GM12878 (cell line): Measurements from ENCODE around the gene ICE1. TPM values are rescaled to one million over a fixed set of nuclear protein-coding genes. Genes with fewer than 3 reads are reported as not detected.

ENCODE experiments used
- ATAC-seq: fragments of 200-7000 bp; cut with Tn5 transposase; 3 replicates; pipeline ENCODE4 v1.9.1; 2020; ENCODE audit warnings: mild to moderate bottlenecking, moderate library complexity
- BruUV-seq: library from RNA; stranded (reverse); fragments of 400-500 nt; replicated peaks from 2 replicates; lab custom pipeline; 2021; lab: Mats Ljungman, UMichigan
- CTCF ChIA-PET: fragments of 300-600 bp; sonication (Branson Sonifier 250); formaldehyde crosslinking; extraction: SDS; loops from one replicate; lab custom pipeline; 2021; ENCODE audit warnings: inconsistent platforms; lab: Yijun Ruan, JAX
- POLR2A ChIA-PET: fragments of 350-600 bp; formaldehyde crosslinking; extraction: SDS; loops from one replicate; lab custom pipeline; 2021; ENCODE audit warnings: inconsistent platforms; lab: Charles Lee
- RAD21 ChIA-PET: fragments of 300-600 bp; sonication (Branson Sonifier 250); formaldehyde crosslinking; loops from one replicate; lab custom pipeline; 2023; ENCODE audit warnings: antibody characterized with exemption; ENCODE audit not compliant: unreplicated experiment; lab: Charles Lee
- SMC1A ChIA-PET: fragments of 300-600 bp; sonication (Branson Sonifier 250); formaldehyde crosslinking; loops from one replicate; lab custom pipeline; 2023; ENCODE audit not compliant: unreplicated experiment, uncharacterized antibody; lab: Charles Lee
- DNase-seq: peaks from one replicate; pipeline ENCODE4 v3.0.0-alpha.2; 2011; ENCODE audit warnings: low read depth, low spot score
- FAIRE-seq: peaks from 3 replicates; lab custom pipeline; 2011; peaks lifted over from hg19 to GRCh38; lab: Jason Lieb, UNC
- H2AFZ ChIP-seq: 2 replicates; pipeline ENCODE4 v1.6.0; 2011; ENCODE audit warnings: low read depth, low read length, control low read depth; ENCODE audit not compliant: control insufficient read depth
- H3K27ac ChIP-seq: 2 replicates; pipeline ENCODE4 v1.5.1; 2011; ENCODE audit warnings: control low read depth; ENCODE audit not compliant: control insufficient read depth, insufficient read depth
- H3K27me3 ChIP-seq, 2 experiments: replicated peaks in 1 of 2; 2 replicates each; pipeline versions ENCODE4 v1.6.0 to v1.6.1; 2011; ENCODE audit warnings: low read length in 1 of 2; ENCODE audit not compliant: control insufficient read depth in 2 of 2, insufficient read depth in 2 of 2
- H3K36me3 ChIP-seq, 2 experiments: 2 replicates each; pipeline ENCODE4 v1.5.1; 2011; ENCODE audit warnings: low read length in 1 of 2; ENCODE audit not compliant: control insufficient read depth in 2 of 2, insufficient read depth in 2 of 2
- H3K4me1 ChIP-seq: 2 replicates; pipeline ENCODE4 v1.6.1; 2011; ENCODE audit warnings: mild to moderate bottlenecking, low read length, moderate library complexity, mixed read lengths; ENCODE audit not compliant: control insufficient read depth, insufficient read depth
- H3K4me2 ChIP-seq: 2 replicates; pipeline ENCODE4 v1.6.0; 2011; ENCODE audit warnings: control low read depth; ENCODE audit not compliant: control insufficient read depth, insufficient read depth
- H3K4me3 ChIP-seq: fragments of 200-600 bp; sonication (generic); 2 replicates; pipeline ENCODE4 v1.5.1; 2016
- H3K79me2 ChIP-seq: 2 replicates; pipeline ENCODE4 v1.6.0; 2011; ENCODE audit warnings: low read length; ENCODE audit not compliant: control insufficient read depth, insufficient read depth
- H3K9ac ChIP-seq: 2 replicates; pipeline ENCODE4 v1.8.0; 2011; ENCODE audit warnings: low read length, control low read depth, mixed read lengths; ENCODE audit not compliant: control insufficient read depth, insufficient read depth
- H3K9me3 ChIP-seq: replicated peaks from 3 replicates; pipeline ENCODE4 v1.5.1; 2011; ENCODE audit warnings: mild to moderate bottlenecking, low read length; ENCODE audit not compliant: control insufficient read depth, insufficient read depth
- H4K20me1 ChIP-seq: 2 replicates; pipeline ENCODE4 v1.6.0; 2011; ENCODE audit not compliant: control insufficient read depth, insufficient read depth
- BHLHE40 ChIP-seq, 2 experiments: fragments of 450-650 bp in 1 of 2; IDR thresholded peaks; 2 replicates each; pipeline ENCODE4 v1.6.1; 2011 to 2017; ENCODE audit warnings: low read depth in 2 of 2, borderline replicate concordance in 1 of 2, improper control_type of control experiment in 1 of 2, low read length in 1 of 2, mild to moderate bottlenecking in 1 of 2
- CHD1 ChIP-seq: IDR thresholded peaks from 2 replicates; pipeline ENCODE4 v1.6.1; 2012; ENCODE audit warnings: low read depth, low read length, improper control_type of control experiment
- FOXM1 ChIP-seq: IDR thresholded peaks from 2 replicates; pipeline ENCODE4 v1.6.1; 2012; ENCODE audit warnings: low read depth, mild to moderate bottlenecking, inconsistent platforms, low read length, moderate library complexity
- IKZF1 ChIP-seq: fragments of 450-650 bp; conservative IDR thresholded peaks from 2 replicates; pipeline ENCODE4 v1.6.1; 2017; ENCODE audit warnings: antibody characterized with exemption, mild to moderate bottlenecking
- JUND ChIP-seq: IDR thresholded peaks from 2 replicates; pipeline ENCODE4 v1.6.1; 2012; ENCODE audit warnings: low read depth, mild to moderate bottlenecking, low read length, improper control_type of control experiment, moderate library complexity
- KLF5 ChIP-seq: fragments of 450-650 bp; IDR thresholded peaks from 2 replicates; pipeline ENCODE4 v1.6.1; 2014; ENCODE audit warnings: mild to moderate bottlenecking; ENCODE audit not compliant: partially characterized antibody
- NRF1 ChIP-seq: conservative IDR thresholded peaks from 2 replicates; pipeline ENCODE4 v1.6.1; 2011; ENCODE audit warnings: mild to moderate bottlenecking, low read depth, low read length, improper control_type of control experiment
- RAD51 ChIP-seq: fragments of 450-650 bp; IDR thresholded peaks from 2 replicates; pipeline ENCODE4 v1.6.1; 2016; ENCODE audit warnings: moderate library complexity, mild to moderate bottlenecking, inconsistent platforms
- SIN3A ChIP-seq: IDR thresholded peaks from 2 replicates; pipeline ENCODE4 v1.6.1; 2012; ENCODE audit warnings: low read depth, low read length, improper control_type of control experiment
- SUZ12 ChIP-seq: fragments of 200-600 bp; sonication (generic); IDR thresholded peaks from one replicate; pipeline ENCODE4 v1.6.1; 2018; ENCODE audit warnings: antibody characterized with exemption, mild to moderate bottlenecking; ENCODE audit not compliant: unreplicated experiment
- TARDBP ChIP-seq: IDR thresholded peaks from 2 replicates; pipeline ENCODE4 v1.6.1; 2016; ENCODE audit warnings: borderline replicate concordance
- TCF7 ChIP-seq: IDR thresholded peaks from 2 replicates; pipeline ENCODE4 v1.6.1; 2014; ENCODE audit warnings: antibody characterized with exemption, borderline replicate concordance
- WRNIP1 ChIP-seq: IDR thresholded peaks from 2 replicates; pipeline ENCODE4 v1.6.1; 2011; ENCODE audit warnings: low read depth, low read length, improper control_type of control experiment, borderline replicate concordance
- YY1 ChIP-seq: IDR thresholded peaks from 2 replicates; pipeline ENCODE4 v1.6.1; 2011; ENCODE audit warnings: low read depth, mild to moderate bottlenecking, low read length
- ZNF384 ChIP-seq: IDR thresholded peaks from 2 replicates; pipeline ENCODE4 v1.6.1; 2012; ENCODE audit warnings: low read depth, mild to moderate bottlenecking, low read length, improper control_type of control experiment, borderline replicate concordance
- WGBS: methylation state at CpG from one replicate; pipeline ENCODE4 v1.1.6; 2016; ENCODE audit warnings: low lambda C conversion rate; ENCODE audit not compliant: insufficient replicate concordance, insufficient coverage; ENCODE audit errors: missing lambda C conversion rate; 5-methylcytosine and 5-hydroxymethylcytosine counted together
- in situ Hi-C: fragments of 300-500 bp; cut with MboI; formaldehyde crosslinking; loops from 9 replicates; pipeline ENCODE4 v1.14.3; 2018; ENCODE audit warnings: mixed read lengths
- intact Hi-C: fragments of 100-400 bp; cut with micrococcal nuclease; formaldehyde crosslinking; loops from one replicate; pipeline ENCODE4 v1.14.2; 2022; ENCODE audit not compliant: unreplicated experiment
- polyA plus RNA-seq, 11 experiments: library from polyadenylated mRNA; depleted of rRNA in 4 of 11; unstranded in 6 of 11; stranded (reverse) in 5 of 11; fragments of >200 nt; fragmentation: Nextera tagmentation in 4 of 11; fragmentation: Illumina TruSeq in 1 of 11; extraction: Ambion mirVana in 4 of 11; extraction: Trizol in 1 of 11; gene quantifications; 1 replicate in 1 of 11; 2 replicates in 10 of 11; pipeline versions ENCODE4 v1.2.1 to v1.2.3, GENCODE V29; 2011 to 2016; ENCODE audit warnings: inconsistent platforms in 2 of 11, missing spikeins in 2 of 11, low read depth in 1 of 11
- total RNA-seq, 4 experiments: library from RNA; depleted of rRNA in 3 of 4; stranded (reverse); fragments of >200 nt in 3 of 4; fragmentation: Illumina TruSeq in 1 of 4; extraction: Trizol in 1 of 4; gene quantifications; 2 replicates each; pipeline versions ENCODE4 v1.2.1 to v1.2.3, GENCODE V29; 2013 to 2021
- TF ChIP-seq, protein P1 (sequence below): IDR thresholded peaks from 2 replicates; pipeline ENCODE4 v1.6.1; 2011; ENCODE audit warnings: low read depth, mild to moderate bottlenecking, low read length, moderate library complexity, borderline replicate concordance; ENCODE audit errors: extremely low read depth
- TF ChIP-seq, protein P2 (sequence below): fragments of 450-650 bp; IDR thresholded peaks from 2 replicates; pipeline ENCODE4 v1.6.1; 2017; ENCODE audit warnings: borderline replicate concordance
- TF ChIP-seq, protein P3 (sequence below): fragments of 450-650 bp; IDR thresholded peaks from 2 replicates; pipeline ENCODE4 v1.6.1; 2018; ENCODE audit warnings: mild to moderate bottlenecking, low read depth, moderate library complexity; ENCODE audit not compliant: partially characterized antibody

Gene ICE1
- total and polyA plus RNA-seq, 10 of the 15 experiments (the other 5 are each of a cell fraction or from before 2014, with no cell fraction given) = 3.8 to 31.4 (median 18.9) TPM

DNA sequence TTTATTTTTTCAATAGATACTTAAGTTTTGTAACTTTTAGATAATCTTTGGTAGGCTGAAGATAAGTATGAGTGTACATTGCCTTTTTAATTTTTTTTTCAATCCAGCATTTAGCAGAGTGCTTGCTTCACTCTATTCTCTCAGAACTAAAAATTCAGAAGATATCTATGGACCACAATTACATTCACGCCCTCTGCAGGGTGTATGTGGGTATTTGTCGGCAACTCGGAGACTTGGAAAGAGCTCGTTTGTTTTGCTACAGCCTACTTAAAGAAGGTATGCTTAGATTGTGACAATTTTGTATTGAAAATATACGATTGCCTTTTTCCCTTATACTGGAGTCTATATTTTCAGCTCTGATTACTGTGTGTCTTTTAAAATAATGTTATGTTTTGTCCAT, 43.8 kb downstream of the ICE1 start (continued):
- no peak for TF ChIP-seq YY1

DNA sequence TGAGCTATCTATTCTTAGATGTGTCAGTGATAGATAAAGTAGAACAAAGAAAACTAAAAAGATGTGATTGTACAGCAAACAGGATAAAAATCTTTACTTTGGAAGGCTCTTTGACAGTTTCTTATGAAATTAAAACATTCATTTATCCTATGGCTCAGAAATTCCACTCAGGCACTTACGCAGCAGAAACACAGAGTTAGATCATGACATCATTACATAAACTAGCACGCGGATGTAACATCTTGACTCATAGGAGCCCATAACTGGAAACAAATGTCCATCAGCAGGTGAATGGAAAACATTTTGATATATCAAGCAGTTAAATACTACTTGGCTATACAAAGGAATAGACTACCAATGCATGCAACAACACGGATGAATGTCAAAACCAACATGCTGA, 45.3 kb downstream of the ICE1 start:
- intact Hi-C loops = no loop called here
- Histone ChIP-seq H3K9ac (no peak overlapping the region), H3K27me3 (no peaks in the 10 kb centered on the region), H3K4me3 (no peak overlapping the region), H3K27ac (no peak overlapping the region), H3K36me3 (peaks cover 1 to 3% of the 10 kb centered on the region in 2 experiments; a peak in 3 of 4 replicates), H3K4me2 (no peak overlapping the region), H3K79me2 (no peaks in the 10 kb centered on the region), H2AFZ (no peak overlapping the region), H4K20me1 (no peaks in the 10 kb centered on the region), H3K4me1 (no peaks in the 10 kb centered on the region), H3K9me3 (no peaks in the 10 kb centered on the region)
- SMC1A ChIA-PET = interaction anchor here (1.0 to 1.8 kb wide), 2 partner anchors 11 to 13 kb away, joined by 3 to 6 read pairs; no protein-coding TSS in a partner anchor
- no peak for DNase-seq
- in situ Hi-C loops = no loop called here
- FAIRE-seq = no peak
- POLR2A ChIA-PET = no interaction called here
- no peak for ATAC-seq
- BruUV-seq = no TSS peak
- CTCF ChIA-PET = no interaction called here
- RAD21 ChIA-PET = no interaction called here
- 96% methylated on average over 4 of the region's 4 CpGs for WGBS
- TF ChIP-seq BHLHE40 (IDR thresholded peaks at IDR 0.05; ENCODE audit: borderline replicate concordance in 1 of 2, low read depth in 2 of 2, low read length in 1 of 2) = no peak
- no peak for TF ChIP-seq KLF5
- no peak for TF ChIP-seq TCF7
- TF ChIP-seq, protein P1, sequence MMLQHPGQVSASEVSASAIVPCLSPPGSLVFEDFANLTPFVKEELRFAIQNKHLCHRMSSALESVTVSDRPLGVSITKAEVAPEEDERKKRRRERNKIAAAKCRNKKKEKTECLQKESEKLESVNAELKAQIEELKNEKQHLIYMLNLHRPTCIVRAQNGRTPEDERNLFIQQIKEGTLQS = no peak
- no peak for TF ChIP-seq WRNIP1
- TF ChIP-seq ZNF384 = no peak
- TF ChIP-seq, protein P2, sequence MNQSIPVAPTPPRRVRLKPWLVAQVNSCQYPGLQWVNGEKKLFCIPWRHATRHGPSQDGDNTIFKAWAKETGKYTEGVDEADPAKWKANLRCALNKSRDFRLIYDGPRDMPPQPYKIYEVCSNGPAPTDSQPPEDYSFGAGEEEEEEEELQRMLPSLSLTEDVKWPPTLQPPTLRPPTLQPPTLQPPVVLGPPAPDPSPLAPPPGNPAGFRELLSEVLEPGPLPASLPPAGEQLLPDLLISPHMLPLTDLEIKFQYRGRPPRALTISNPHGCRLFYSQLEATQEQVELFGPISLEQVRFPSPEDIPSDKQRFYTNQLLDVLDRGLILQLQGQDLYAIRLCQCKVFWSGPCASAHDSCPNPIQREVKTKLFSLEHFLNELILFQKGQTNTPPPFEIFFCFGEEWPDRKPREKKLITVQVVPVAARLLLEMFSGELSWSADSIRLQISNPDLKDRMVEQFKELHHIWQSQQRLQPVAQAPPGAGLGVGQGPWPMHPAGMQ = no peak
- no peak for TF ChIP-seq TARDBP
- no peak for TF ChIP-seq IKZF1
- no peak for TF ChIP-seq SUZ12
- no peak for TF ChIP-seq JUND
- no peak for TF ChIP-seq CHD1
- TF ChIP-seq, protein P3, sequence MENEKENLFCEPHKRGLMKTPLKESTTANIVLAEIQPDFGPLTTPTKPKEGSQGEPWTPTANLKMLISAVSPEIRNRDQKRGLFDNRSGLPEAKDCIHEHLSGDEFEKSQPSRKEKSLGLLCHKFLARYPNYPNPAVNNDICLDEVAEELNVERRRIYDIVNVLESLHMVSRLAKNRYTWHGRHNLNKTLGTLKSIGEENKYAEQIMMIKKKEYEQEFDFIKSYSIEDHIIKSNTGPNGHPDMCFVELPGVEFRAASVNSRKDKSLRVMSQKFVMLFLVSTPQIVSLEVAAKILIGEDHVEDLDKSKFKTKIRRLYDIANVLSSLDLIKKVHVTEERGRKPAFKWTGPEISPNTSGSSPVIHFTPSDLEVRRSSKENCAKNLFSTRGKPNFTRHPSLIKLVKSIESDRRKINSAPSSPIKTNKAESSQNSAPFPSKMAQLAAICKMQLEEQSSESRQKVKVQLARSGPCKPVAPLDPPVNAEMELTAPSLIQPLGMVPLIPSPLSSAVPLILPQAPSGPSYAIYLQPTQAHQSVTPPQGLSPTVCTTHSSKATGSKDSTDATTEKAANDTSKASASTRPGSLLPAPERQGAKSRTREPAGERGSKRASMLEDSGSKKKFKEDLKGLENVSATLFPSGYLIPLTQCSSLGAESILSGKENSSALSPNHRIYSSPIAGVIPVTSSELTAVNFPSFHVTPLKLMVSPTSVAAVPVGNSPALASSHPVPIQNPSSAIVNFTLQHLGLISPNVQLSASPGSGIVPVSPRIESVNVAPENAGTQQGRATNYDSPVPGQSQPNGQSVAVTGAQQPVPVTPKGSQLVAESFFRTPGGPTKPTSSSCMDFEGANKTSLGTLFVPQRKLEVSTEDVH = no peak
- no peak for TF ChIP-seq NRF1
- no peak for TF ChIP-seq SIN3A
- no peak for TF ChIP-seq RAD51
- TF ChIP-seq FOXM1 = no peak
